Endodermal cell (in vitro differentiated cells): ENCODE data around the gene CCL27. TPM values are rescaled to one million over a fixed set of nuclear protein-coding genes. Genes with fewer than 3 reads are reported as not detected.
A peak's percentile ranks its signal among the peaks of the same experiment; 100 is the strongest.

Experiments
- DNase-seq: peaks from one replicate; pipeline ENCODE4 v3.0.0-alpha.2; 2017
- H3K27ac ChIP-seq: 2 replicates; pipeline ENCODE4 v1.5.1; 2013; ENCODE audit warnings: mild to moderate bottlenecking, low read depth, low read length, moderate library complexity
- H3K27me3 ChIP-seq: 2 replicates; pipeline ENCODE4 v1.6.1; 2013; ENCODE audit warnings: mild to moderate bottlenecking, low read length, moderate library complexity; ENCODE audit not compliant: insufficient read depth, control insufficient read depth, poor library complexity, severe bottlenecking
- H3K36me3 ChIP-seq: 2 replicates; pipeline ENCODE4 v1.7.0; 2013; ENCODE audit warnings: mild to moderate bottlenecking, low read length, moderate library complexity; ENCODE audit not compliant: control insufficient read depth, insufficient read depth
- H3K4me1 ChIP-seq: one replicate; pipeline ENCODE4 v1.7.0; 2013; ENCODE audit warnings: low read length; ENCODE audit not compliant: control insufficient read depth, insufficient read depth
- H3K4me3 ChIP-seq: 2 replicates; pipeline ENCODE4 v1.5.1; 2013; ENCODE audit warnings: mild to moderate bottlenecking, low read length, moderate library complexity
- H3K9ac ChIP-seq: 2 replicates; pipeline ENCODE4 v1.6.1; 2013; ENCODE audit warnings: mild to moderate bottlenecking, low read length, moderate library complexity; ENCODE audit not compliant: poor library complexity, severe bottlenecking; ENCODE audit errors: extremely low read depth
- H3K9me3 ChIP-seq: 2 replicates; pipeline ENCODE4 v1.6.1; 2013; ENCODE audit warnings: mild to moderate bottlenecking, low read length, moderate library complexity; ENCODE audit not compliant: control insufficient read depth
- H3K27ac Mint-ChIP-seq: 2 replicates; pipeline ENCODE4 v1.8.0; 2020; ENCODE audit warnings: mixed read lengths
- H3K27me3 Mint-ChIP-seq: 2 replicates; pipeline ENCODE4 v1.8.0; 2021; ENCODE audit warnings: mild to moderate bottlenecking, mixed read lengths; ENCODE audit not compliant: insufficient read depth
- H3K36me3 Mint-ChIP-seq: 2 replicates; pipeline ENCODE4 v1.8.0; 2020; ENCODE audit warnings: low read depth, mixed read lengths
- H3K4me1 Mint-ChIP-seq: 2 replicates; pipeline ENCODE4 v1.8.0; 2020; ENCODE audit warnings: mixed read lengths
- H3K4me3 Mint-ChIP-seq: 2 replicates; pipeline ENCODE4 v1.8.0; 2020; ENCODE audit warnings: mild to moderate bottlenecking, moderate library complexity, mixed read lengths
- H3K9me3 Mint-ChIP-seq: 2 replicates; pipeline ENCODE4 v1.8.0; 2020; ENCODE audit warnings: mild to moderate bottlenecking, mixed read lengths
- CTCF ChIP-seq: fragments of 200-600 bp; sonication (generic); conservative IDR thresholded peaks from 2 replicates; pipeline ENCODE4 v1.5.0; 2021; ENCODE audit warnings: antibody characterized with exemption, mild to moderate bottlenecking
- WGBS, 2 experiments: methylation state at CpG; one replicate each; pipeline versions ENCODE4 v1.1.5 to v1.1.7; 2013; ENCODE audit warnings: missing lambda C conversion rate in 2 of 2, mixed read lengths in 1 of 2; ENCODE audit not compliant: insufficient coverage in 1 of 2, insufficient read length in 1 of 2; 5-methylcytosine and 5-hydroxymethylcytosine counted together
- total RNA-seq, 2 donors: library from RNA; stranded (reverse); fragmentation: NEBNext Ultra II Directional in 1 of 2; extraction: Animal tissue kit (Norgen Biotek cat#: 25700) in 1 of 2; gene quantifications; 2 replicates in 1 of 2; 3 replicates in 1 of 2; pipeline ENCODE4 v1.2.1, GENCODE V29; 2021

The CCL27 gene
- total RNA-seq, 2 donors from 2014 or later = not detected

- no peak for TF ChIP-seq CTCF
- Mint-ChIP-seq H3K9me3 (no peaks in the 10 kb centered on the region), H3K36me3 (peaks cover 16% of the 10 kb centered on the region), H3K27me3 (peaks cover 46% of the 10 kb centered on the region), H3K4me3 (peak within 1 kb of the TSS; percentile 81), H3K4me1 (peaks cover 9% of the 10 kb centered on the region), H3K27ac (peak within 1 kb of the TSS; percentile 84)
- H3K4me1 ChIP-seq = peaks cover 12% of the 10 kb centered on the region
- no peak within 1 kb of the TSS for H3K27ac ChIP-seq
- DNase-seq = peak; percentile 97
- peak within 1 kb of the TSS; percentile 39 for H3K9ac ChIP-seq
- peaks cover 25% of the 10 kb centered on the region for H3K36me3 ChIP-seq
- no peaks in the 10 kb centered on the region for H3K9me3 ChIP-seq
- H3K4me3 ChIP-seq = peak within 1 kb of the TSS; percentile 85
- peaks cover 12% of the 10 kb centered on the region for H3K27me3 ChIP-seq
- 3 to 6% methylated on average over 39 to 43 of the region's 43 CpGs for whole genome bisulfite sequencing, 2 experiments
These were observed 42.1 kb downstream of the CCL27 start, which contains the start of gene DCTN3 for GRCh38 chr9:34620061-34620994. Gene DCTN3, minus strand, starts transcription at chr9:34620495. Its CDS starts 31 bp downstream, at chr9:34620464.

GRCh38 chr9:34615132-34615531, 47.3 kb downstream of the CCL27 start:
- Mint-ChIP-seq H3K36me3 (peaks cover 27% of the 10 kb centered on the region), H3K4me3 (no peak overlapping the region), H3K9me3 (no peaks in the 10 kb centered on the region), H3K27me3 (peaks cover 4% of the 10 kb centered on the region), H3K4me1 (peaks cover 21% of the 10 kb centered on the region), H3K27ac (no peak overlapping the region)
- peaks cover 28% of the 10 kb centered on the region for H3K36me3 ChIP-seq
- no peak overlapping the region for H3K27ac ChIP-seq
- no peak overlapping the region for H3K9ac ChIP-seq
- TF ChIP-seq CTCF = no peak
- H3K4me1 ChIP-seq = peaks cover 5% of the 10 kb centered on the region
- no peaks in the 10 kb centered on the region for H3K9me3 ChIP-seq
- DNase-seq = no peak
- H3K27me3 ChIP-seq = no peaks in the 10 kb centered on the region
- H3K4me3 ChIP-seq = no peak overlapping the region
- WGBS, 2 experiments = 76 to 100% methylated on average over 1 to 2 of the region's 2 CpGs

- peaks cover 27% of the 10 kb centered on the region for H3K36me3 Mint-ChIP-seq
- H3K4me1 Mint-ChIP-seq = peaks cover 18% of the 10 kb centered on the region
- Histone ChIP-seq H3K27me3 (no peaks in the 10 kb centered on the region), H3K9me3 (no peaks in the 10 kb centered on the region), H3K27ac (peak overlapping the region; percentile 90), H3K4me1 (no peaks in the 10 kb centered on the region), H3K4me3 (peak overlapping the region; percentile 90), H3K9ac (peak overlapping the region; percentile 81), H3K36me3 (peaks cover 24% of the 10 kb centered on the region)
- peak; percentile 92 for TF ChIP-seq CTCF
- H3K27me3 Mint-ChIP-seq = peaks cover 1% of the 10 kb centered on the region
- peak overlapping the region; percentile 85 for H3K4me3 Mint-ChIP-seq
- 4 to 7% methylated on average over 12 to 15 of the region's 15 CpGs for WGBS, 2 experiments
- H3K9me3 Mint-ChIP-seq = no peaks in the 10 kb centered on the region
- DNase-seq = peak; percentile 93
- H3K27ac Mint-ChIP-seq = no peak overlapping the region
These were observed 49.6 kb downstream of the CCL27 start for GRCh38 chr9:34612788-34613390.

Other genes with a start within 250 kb of the CCL27 start
- gene FAM219A, start 204.1 kb downstream of the CCL27 start, total RNA-seq = 10 to 100 TPM; 17.1 to 19.6 TPM
- 1 to 10 TPM; 2.5 to 4.1 TPM for gene DNAI1, start 203.9 kb downstream of the CCL27 start, total RNA-seq
- 10 to 100 TPM in 1 of 2 donors, 1 to 10 TPM in 1; 7.1 to 14.5 TPM for gene ENHO, start 139.7 kb downstream of the CCL27 start, total RNA-seq
- gene CNTFR, start 72.9 kb downstream of the CCL27 start, total RNA-seq = 1 to 10 TPM in 1 of 2 donors, under 1 TPM in 1; 0.53 to 1.6 TPM
- 10 to 100 TPM; 19.3 to 22.4 TPM for gene RPP25L, start 50.6 kb downstream of the CCL27 start, total RNA-seq
- gene DCTN3, start 42.2 kb downstream of the CCL27 start, total RNA-seq = 10 to 100 TPM; 51.9 to 53.6 TPM
- gene ARID3C, start 33.6 kb downstream of the CCL27 start, total RNA-seq = under 1 TPM; 0.31 to 0.80 TPM
- 10 to 100 TPM; 49.1 to 49.4 TPM for gene SIGMAR1, start 24.9 kb downstream of the CCL27 start, total RNA-seq
- 10 to 100 TPM; 44.3 to 49.3 TPM for gene GALT, start 16.0 kb downstream of the CCL27 start, total RNA-seq
- 10 to 100 TPM in 1 of 2 donors, 1 to 10 TPM in 1; 6.9 to 12.7 TPM for gene IL11RA, start 10.5 kb downstream of the CCL27 start, total RNA-seq
- not detected for gene CCL19, start 28.6 kb upstream of the CCL27 start, total RNA-seq
- not detected for gene CCL21, start 47.5 kb upstream of the CCL27 start, total RNA-seq